HPDE6-E6E7 (cell line): ENCODE results near the gene MYL12A.
"Not testable (repeated sequence)": the region's sequence is repeated elsewhere in the genome, so short reads cannot be mapped to it uniquely, and the experiment has no call there.

ENCODE experiments used
- DNase-seq: peaks from one replicate; pipeline ENCODE4 v3.0.0; 2011; ENCODE audit warnings: missing footprints; ENCODE audit errors: extremely low spot score

Gene MYL12A

DNA sequence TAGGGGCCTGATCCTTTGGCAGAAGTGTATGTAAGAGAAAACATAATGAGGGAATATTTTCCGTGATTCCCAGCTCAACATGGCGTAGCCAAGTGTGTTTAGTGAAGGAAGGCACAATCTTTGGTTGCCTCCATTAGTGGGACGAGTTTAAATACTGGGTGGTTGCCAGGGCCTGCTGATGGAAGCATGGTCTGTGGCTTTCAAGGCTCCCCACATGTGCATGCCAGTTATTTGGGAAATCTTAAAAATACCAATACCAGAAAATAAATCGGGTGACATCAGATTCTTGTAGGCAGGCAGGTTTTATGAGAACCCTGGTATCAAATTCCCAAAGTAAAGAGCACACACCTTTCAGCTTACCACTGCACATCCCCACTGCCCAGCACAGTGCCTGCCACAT lies 7.1 kb downstream of the MYL12A start:
- no peak for DNase-seq

DNA sequence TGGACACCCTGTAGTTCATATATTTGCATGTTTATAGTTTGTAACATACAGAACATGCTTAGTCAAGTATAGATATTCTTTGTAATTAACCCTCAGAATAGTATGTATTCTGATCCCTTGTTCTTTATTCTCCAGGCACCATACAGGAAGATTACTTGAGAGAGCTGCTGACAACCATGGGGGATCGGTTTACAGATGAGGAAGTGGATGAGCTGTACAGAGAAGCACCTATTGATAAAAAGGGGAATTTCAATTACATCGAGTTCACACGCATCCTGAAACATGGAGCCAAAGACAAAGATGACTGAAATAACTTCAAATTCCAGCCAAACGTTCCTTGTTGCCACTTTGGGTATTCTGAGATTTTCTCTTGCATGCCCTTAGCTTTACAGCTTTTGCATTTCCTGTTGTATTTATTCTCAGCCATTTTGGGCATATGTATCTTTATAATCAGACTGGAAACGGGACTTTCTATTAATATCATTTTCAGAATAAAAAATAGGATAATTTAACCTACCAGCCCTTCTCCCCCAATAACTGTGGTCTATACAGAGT lies 8.1 kb downstream of the MYL12A start:
- no peak for DNase-seq

DNA sequence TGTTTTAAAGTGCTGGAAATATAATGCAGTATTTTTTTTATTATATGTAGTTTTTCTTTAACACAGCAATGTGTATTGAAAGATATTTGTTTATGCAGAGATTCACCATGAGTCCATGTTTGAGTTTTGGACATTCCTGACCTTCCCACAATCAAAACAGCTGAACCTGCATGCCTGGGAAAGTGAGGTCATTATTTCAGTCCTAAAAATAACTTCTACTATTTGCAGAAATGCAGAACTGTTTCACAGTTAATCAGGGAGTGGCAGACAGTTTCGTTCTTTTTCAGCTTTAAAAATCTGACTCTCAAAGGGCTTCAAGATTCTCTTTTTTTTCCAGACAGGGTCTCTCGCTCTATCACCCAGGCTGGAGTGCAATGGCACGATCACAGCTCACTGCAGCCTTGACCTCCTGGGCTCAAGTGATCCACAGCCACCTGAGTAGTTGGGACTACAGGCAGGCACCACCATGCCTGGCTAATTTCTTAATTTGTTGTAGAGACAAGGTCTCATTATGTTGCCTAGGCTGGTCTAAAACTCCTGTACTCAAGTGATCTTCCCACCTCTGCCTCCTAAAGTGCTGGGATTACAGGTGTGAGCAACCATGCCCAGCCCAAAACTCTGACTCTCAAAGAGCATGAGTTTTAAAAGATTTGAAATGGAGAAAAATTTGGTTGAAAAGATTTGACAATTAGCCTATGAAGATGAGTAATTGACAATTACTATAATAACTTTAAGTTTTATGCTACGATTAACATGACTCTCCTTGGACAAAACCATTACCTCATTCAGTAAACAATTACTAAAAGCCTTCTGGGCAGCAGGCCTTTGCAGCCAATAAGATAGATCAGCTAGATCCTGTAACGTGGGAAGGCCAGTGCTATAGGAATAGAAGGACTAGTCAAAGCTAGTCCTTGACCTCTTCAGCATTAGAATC lies 9.4 kb downstream of the MYL12A start:
- no peak for DNase-seq

DNA sequence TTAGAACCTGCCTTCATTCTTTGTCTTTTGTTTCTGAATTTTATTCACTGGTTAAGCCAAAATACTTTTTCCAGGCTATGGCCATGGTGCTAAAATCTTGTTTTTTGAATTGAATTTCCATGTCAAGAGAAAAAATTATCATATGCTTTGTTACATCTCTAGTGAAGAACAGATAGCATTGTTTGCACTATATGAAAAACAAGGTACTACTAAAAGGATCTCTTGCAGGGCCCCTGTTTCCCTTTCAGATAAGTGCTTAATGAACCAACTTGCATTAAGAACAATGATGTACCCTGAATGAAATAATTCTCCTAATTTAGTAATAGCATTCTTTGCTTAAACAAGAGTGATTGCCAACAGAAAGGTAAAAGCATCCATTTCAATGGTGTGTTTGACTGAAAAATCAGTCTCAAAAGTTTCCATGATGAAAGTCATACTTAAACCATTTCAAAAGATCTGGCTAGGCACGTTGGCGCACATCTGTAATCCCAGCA lies 10.1 kb downstream of the MYL12A start:
- DNase-seq: no peak

DNA sequence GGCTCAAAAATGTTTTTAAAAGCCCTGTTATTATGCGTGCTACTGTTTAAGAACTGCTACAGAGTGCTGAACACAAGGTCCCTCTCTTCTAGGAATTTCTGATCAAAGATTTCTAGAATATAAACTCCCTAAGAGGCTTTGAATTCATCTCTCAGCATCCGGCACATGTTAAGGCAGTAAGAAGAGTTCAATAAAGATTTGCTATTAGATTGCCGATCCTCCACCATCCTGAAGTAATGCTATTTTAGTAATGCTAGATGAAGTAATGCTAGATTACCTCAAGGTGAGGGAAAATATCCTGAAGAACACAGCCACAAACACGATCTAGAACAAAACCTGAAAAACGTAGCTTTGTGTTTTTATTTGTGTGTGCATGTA lies 13.4 kb downstream of the MYL12A start:
- DNase-seq: no peak

DNA sequence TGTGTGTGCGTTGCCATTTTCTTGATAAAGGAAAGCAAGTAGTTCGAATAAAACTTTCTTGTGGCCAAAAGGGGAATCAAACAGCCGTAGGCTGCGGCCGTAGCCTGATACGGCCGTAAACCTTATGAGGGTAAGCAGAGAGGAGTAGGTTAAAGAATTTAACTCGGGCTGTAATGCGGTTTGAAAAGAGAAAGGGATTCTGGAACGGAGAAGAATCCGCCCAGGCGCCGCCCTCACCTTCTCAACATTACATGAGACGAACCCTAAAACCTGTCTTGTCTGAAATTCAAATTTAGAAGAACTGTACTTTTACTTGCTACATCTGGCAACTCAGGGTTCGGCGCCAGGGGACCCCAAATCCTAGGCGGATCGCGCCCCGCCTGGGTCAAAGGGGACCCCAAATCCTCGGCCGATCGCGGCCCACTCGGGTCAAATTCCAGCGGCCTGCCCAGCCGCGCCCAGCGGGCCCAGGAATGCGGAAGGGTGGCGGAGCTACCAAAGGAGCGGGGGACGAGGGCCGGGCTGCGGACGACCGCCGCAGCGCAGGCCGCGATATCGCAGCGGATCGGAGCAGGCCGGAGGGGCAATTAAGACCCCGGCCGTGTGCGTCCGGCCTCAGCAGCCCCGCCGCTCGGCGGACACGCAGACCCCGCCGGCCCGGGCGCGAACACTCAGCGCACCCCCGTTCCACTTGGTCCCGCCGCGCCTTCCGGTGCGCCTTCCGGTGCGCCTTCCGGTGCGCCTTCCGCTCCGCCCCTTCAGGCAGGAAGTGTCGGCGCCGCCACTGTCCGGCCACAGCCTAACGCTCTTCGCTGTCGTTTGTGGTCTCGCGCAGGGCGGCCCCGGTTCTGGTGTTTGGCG lies 14.0 kb downstream of the MYL12A start, which contains the start of gene MYL12B:
MYL12B (plus strand) TSS at position 761 of the 861 bp plus-strand sequence. CDS start 10,766 bp downstream, outside the sequence.
- no peak for DNase-seq

- no peak for DNase-seq
These were observed 14.9 kb downstream of the MYL12A start for GRCh38 chr18:3262234-3263131.

- no peak for DNase-seq
These were observed 15.6 kb downstream of the MYL12A start for GRCh38 chr18:3263132-3263700.

DNA sequence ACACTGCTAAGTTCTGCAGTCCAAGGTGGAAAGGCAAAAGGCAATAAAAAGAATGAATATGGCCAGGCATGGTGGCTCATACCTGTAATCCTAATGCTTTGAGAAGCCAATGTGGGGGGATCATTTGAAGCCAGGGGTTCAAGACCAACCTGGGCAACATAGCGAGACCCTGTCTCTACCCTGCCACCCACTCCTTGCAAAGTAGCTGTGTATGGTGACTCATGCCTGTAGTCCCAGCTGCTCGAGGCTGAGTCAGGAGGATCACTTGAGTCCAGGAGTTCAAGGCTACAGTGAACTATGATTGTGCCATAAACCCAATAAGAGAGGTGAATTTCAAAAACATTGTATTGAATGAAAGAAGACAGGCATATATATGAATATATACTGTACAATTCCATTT lies 16.8 kb downstream of the MYL12A start:
- no peak for DNase-seq

DNA sequence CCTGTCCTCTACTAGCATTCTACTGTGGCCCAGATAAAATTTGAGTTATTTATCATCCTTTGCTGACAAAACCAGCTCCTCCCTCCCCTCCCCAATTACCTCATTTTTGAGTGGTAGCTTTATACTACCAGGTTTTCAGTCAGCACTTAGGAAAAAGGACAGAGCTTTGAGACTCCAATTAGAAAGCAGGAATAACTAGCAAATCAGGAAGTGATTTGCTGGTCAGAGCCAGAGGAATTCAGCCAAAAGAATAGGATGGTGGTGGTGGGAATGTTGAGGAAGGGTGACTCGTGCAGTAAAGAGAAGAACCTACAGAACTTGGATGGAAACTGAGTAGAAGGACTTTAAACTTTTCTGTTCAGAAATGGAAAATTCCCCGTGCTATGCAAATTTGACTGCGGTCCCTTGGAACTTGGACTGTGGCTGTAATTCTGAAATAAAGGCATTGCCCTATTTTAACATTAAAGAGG lies 18.0 kb downstream of the MYL12A start:
- DNase-seq: no peak

DNA sequence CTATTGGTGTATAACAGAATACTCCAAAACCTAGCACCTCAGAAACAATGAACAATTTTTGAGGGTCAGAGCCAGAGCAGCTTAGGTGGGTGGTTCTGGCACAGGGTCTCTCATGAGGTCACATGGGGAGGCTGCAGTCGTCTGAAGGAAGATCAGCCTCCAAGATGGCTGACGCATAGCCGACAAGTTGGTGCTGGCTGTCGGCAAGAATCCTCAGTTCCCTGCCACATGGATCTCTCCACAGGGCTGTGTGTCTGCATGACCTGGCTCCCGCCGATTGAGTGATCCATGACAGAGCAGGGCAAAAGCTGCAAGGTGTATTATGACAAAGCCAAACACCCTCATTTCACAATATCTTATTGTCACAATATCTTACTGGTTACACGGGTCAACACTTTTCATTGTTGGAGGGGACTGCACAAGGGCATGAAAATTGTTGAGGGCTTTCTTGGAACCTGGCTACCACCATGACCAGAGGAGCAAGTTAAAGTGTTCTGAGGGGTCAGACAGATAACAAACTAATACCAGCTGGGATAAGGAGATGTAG lies 18.5 kb downstream of the MYL12A start:
- DNase-seq: no peak

- no peak for DNase-seq
These were observed 20.7 kb downstream of the MYL12A start for GRCh38 chr18:3268306-3268705.

DNA sequence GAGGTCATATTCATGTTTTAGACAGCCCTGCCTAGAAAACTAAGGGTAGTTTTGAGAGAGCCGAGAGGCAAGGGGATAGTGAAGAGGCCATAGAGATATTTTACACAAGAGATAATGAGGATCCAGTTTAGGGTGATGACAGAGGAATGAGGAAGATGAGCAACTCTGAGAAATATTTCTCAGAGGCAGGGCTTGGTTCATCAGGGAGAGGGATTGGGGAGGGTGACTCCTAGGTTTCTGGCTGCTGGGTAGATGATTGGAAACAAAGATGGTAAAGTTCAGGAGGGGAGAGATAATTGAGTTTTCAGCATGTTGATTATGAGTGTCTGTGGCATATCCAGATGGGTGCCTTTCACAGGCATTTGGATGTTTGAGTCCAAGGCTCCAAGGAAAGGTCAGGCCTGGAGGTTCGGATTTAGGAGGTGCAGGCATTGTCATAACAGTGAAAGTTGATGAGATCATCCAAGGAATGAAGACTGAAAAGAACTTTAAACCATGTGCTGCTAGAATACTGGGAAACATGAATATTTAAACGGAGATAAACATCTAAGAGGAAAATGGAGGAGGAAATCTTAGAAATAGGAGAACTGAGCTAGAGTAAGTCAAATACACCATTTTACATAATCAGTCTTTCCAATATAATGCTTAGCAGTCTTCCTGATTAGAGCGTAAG lies 21.8 kb downstream of the MYL12A start:
- DNase-seq: no peak

- DNase-seq: no peak
These were observed 22.3 kb downstream of the MYL12A start for GRCh38 chr18:3269914-3270299.

DNA sequence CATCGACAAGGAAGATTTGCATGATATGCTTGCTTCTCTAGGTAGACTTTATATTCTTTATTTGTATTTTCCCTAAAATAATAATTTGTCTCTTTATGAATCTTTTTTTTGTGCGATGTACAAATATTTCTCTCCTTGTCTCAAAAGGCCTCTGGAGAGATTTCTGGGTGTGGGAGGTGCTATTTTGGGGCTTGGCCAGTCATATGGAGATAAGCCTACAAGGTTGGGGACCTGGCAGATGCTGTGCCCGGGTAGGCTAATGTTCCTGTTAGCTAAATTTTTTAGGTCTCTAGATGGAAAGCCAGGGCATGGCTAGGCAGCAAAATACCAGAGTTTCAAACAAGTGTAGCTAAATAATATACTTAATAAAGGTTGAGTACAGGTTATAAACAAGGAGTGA lies 25.4 kb downstream of the MYL12A start:
- DNase-seq: no peak

DNA sequence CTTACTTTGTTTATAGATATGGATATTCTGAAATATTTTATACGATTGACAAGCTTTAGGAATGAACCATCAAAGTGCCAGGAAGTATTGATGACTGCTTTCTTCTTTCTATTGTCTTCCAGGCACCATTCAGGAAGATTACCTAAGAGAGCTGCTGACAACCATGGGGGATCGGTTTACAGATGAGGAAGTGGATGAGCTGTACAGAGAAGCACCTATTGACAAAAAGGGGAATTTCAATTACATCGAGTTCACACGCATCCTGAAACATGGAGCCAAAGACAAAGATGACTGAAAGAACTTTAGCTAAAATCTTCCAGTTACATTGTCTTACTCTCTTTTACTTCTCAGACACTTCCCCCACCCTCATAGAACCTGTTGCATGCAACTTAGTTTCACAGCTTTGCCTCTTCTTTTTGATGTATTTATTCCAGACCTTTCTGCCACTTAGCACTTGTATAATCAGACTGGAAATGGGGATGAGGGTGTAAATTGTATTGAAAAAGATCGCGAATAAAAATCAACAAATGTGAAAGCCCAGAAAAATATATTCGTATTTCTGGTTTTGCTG lies 30.1 kb downstream of the MYL12A start:
- DNase-seq: not testable (repeated sequence)

DNA sequence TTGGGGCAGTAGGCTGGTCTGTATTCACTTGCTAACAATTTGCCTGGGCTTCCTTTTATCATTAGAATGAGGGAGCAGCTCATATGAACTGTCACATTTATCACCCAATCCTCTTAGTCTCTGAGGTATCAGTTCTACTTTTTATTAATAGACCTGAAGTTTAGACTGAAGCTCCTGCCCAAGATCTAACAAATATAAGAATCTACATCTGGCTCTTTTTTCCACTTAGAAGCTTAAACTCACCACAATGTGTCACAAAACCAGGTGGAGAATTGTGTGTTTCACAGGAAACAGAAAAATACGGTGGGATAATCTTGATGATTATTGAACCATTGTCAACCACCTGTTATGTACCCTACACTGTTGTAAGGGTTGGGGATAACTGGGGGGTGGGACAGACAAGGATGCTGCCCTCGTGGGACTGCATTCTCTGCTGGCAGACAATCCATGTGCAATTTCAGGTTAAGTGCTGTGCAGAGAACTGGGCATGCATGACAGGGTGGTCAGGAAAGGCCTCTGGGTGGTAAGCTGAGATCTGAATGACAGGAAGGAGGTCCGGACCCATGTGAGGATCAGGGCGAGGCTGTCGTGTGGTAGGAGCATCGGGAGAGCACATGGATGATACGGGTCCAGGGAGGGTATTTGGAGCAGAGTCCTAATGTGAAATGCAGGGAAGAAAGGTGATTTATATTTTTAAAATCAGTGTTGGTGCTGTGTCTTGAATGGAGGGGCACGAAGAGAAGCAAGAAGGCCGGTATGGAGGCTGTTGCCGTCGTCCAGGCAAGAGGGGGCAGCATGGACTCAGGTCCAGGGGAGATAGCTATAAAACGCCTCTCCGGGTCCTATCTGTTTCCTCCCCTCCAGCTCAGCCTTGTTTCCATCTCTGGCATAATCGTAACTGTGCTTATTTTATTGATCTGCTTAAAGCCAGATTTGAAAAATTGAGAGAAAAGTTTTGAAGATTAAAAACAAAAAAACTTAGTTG lies 31.9 kb downstream of the MYL12A start:
- no peak for DNase-seq
